MM.1S (cell line): ENCODE results near the gene MYMK.

Experiments
- DNase-seq: peaks from one replicate; pipeline ENCODE4 v3.0.0-alpha.2; 2015
- H2AFZ ChIP-seq: fragments of 300-600 bp; sonication (generic); 2 replicates; pipeline ENCODE4 v1.6.0; 2016; ENCODE audit warnings: antibody characterized with exemption, low read length
- H3F3A ChIP-seq: fragments of 300-600 bp; sonication (generic); 2 replicates; pipeline ENCODE4 v1.6.1; 2016; ENCODE audit warnings: mild to moderate bottlenecking, antibody characterized with exemption, low read length, moderate library complexity, mixed read lengths; ENCODE audit not compliant: insufficient read depth
- H3K27ac ChIP-seq: fragments of 300-600 bp; sonication (generic); 2 replicates; pipeline ENCODE4 v1.5.1; 2016; ENCODE audit warnings: mild to moderate bottlenecking, low read length
- H3K27me3 ChIP-seq: fragments of 300-600 bp; sonication (generic); replicated peaks from 2 replicates; pipeline ENCODE4 v1.6.0; 2016; ENCODE audit warnings: low read length; ENCODE audit not compliant: insufficient read depth
- H3K36me3 ChIP-seq: fragments of 300-600 bp; sonication (generic); replicated peaks from 2 replicates; pipeline ENCODE4 v1.6.1; 2016; ENCODE audit warnings: mild to moderate bottlenecking, low read length, mixed read lengths; ENCODE audit not compliant: insufficient read depth
- H3K4me1 ChIP-seq: fragments of 300-600 bp; sonication (generic); 2 replicates; pipeline ENCODE4 v1.6.1; 2016; ENCODE audit warnings: low read length, mixed read lengths
- H3K4me2 ChIP-seq: fragments of 300-600 bp; sonication (generic); 2 replicates; pipeline ENCODE4 v1.6.0; 2016; ENCODE audit warnings: low read depth, low read length
- H3K4me3 ChIP-seq: fragments of 300-600 bp; sonication (generic); 2 replicates; pipeline ENCODE4 v1.5.1; 2016; ENCODE audit warnings: low read length, mixed read lengths
- H3K79me2 ChIP-seq: fragments of 300-600 bp; sonication (generic); 2 replicates; pipeline ENCODE4 v1.6.1; 2016; ENCODE audit warnings: mixed run types, low read length, mixed read lengths
- H3K9ac ChIP-seq: fragments of 300-600 bp; sonication (generic); 2 replicates; pipeline ENCODE4 v1.6.1; 2016; ENCODE audit warnings: low read length, mixed read lengths
- H3K9me2 ChIP-seq: fragments of 300-600 bp; sonication (generic); replicated peaks from 2 replicates; pipeline ENCODE4 v1.6.1; 2016; ENCODE audit warnings: mild to moderate bottlenecking, low read length, mixed read lengths; ENCODE audit not compliant: insufficient read depth
- H3K9me3 ChIP-seq: fragments of 300-600 bp; sonication (generic); replicated peaks from 2 replicates; pipeline ENCODE4 v1.6.1; 2016; ENCODE audit warnings: mild to moderate bottlenecking, low read length, mixed read lengths; ENCODE audit not compliant: insufficient read depth
- H4K20me1 ChIP-seq: fragments of 300-600 bp; sonication (generic); 2 replicates; pipeline ENCODE4 v1.6.1; 2016; ENCODE audit warnings: mild to moderate bottlenecking, low read length, moderate library complexity, mixed read lengths; ENCODE audit not compliant: insufficient read depth
- CTCF ChIP-seq: fragments of 300-600 bp; sonication (generic); IDR thresholded peaks from 2 replicates; pipeline ENCODE4 v1.5.1; 2016; ENCODE audit warnings: antibody characterized with exemption, low read length, mixed read lengths
- EZH2 ChIP-seq: fragments of 300-600 bp; sonication (generic); optimal IDR thresholded peaks from 2 replicates; pipeline ENCODE3; 2017; ENCODE audit warnings: low read depth, mild to moderate bottlenecking, antibody characterized with exemption, low read length, mixed read lengths
- EZH2phosphoT487 ChIP-seq: fragments of 300-600 bp; sonication (generic); IDR thresholded peaks from 2 replicates; pipeline ENCODE4 v1.6.1; 2018; ENCODE audit warnings: antibody characterized with exemption, low read length

The MYMK gene

GRCh38 chr9:133551446-133551845 is 26.7 kb upstream of the MYMK start:
- no peaks in the 10 kb centered on the region for H3F3A ChIP-seq
- no peaks in the 10 kb centered on the region for H3K79me2 ChIP-seq
- no peaks in the 10 kb centered on the region for H4K20me1 ChIP-seq
- H3K27ac ChIP-seq: no peak overlapping the region
- H3K4me3 ChIP-seq: no peak overlapping the region
- H3K36me3 ChIP-seq: no peaks in the 10 kb centered on the region
- no peak overlapping the region for H3K4me2 ChIP-seq
- no peak for TF ChIP-seq EZH2
- TF ChIP-seq CTCF: no peak
- TF ChIP-seq EZH2phosphoT487: no peak
- no peak overlapping the region for H2AFZ ChIP-seq
- no peaks in the 10 kb centered on the region for H3K9me2 ChIP-seq
- no peaks in the 10 kb centered on the region for H3K9me3 ChIP-seq
- H3K4me1 ChIP-seq: no peaks in the 10 kb centered on the region
- DNase-seq: no peak
- peaks cover 56% of the 10 kb centered on the region for H3K27me3 ChIP-seq
- no peak overlapping the region for H3K9ac ChIP-seq

GRCh38 chr9:133547116-133547515 is 22.4 kb upstream of the MYMK start:
- no peak overlapping the region for H3K4me2 ChIP-seq

DNA sequence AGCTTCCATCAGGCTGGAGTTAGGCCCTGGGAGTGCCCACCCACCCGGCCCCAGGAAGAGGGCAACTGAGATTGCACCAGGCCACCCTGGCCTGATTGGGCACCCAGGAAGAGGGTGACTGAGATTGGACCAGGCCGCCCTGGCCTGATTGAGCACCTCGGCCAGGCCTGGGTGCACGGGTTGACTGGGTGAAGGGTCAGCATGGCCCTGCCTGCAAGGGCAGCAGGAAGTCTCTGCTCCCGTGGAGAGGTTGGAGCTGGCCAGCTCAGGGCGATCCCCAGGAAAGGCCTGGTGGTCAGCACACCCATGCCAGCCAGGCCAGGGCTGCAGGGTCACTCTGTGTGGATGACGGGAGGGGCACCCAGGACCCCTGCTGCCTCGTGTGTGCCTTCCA is 21.5 kb upstream of the MYMK start:
- Histone ChIP-seq H2AFZ (no peak overlapping the region), H4K20me1 (no peaks in the 10 kb centered on the region)

More at GRCh38 chr9:133547116-133547515, 22.4 kb upstream of the MYMK start:
- no peak overlapping the region for H3K4me3 ChIP-seq
- no peaks in the 10 kb centered on the region for H3K4me1 ChIP-seq
- TF ChIP-seq CTCF: no peak
- no peak for TF ChIP-seq EZH2
- TF ChIP-seq EZH2phosphoT487: no peak
- H3K27me3 ChIP-seq: peaks cover 70% of the 10 kb centered on the region
- no peaks in the 10 kb centered on the region for H3F3A ChIP-seq
- H3K27ac ChIP-seq: no peak overlapping the region
- DNase-seq: no peak
- no peaks in the 10 kb centered on the region for H3K9me3 ChIP-seq
- H3K79me2 ChIP-seq: no peaks in the 10 kb centered on the region
- no peak overlapping the region for H3K9ac ChIP-seq
- H2AFZ ChIP-seq: no peak overlapping the region
- H3K36me3 ChIP-seq: no peaks in the 10 kb centered on the region
- no peaks in the 10 kb centered on the region for H3K9me2 ChIP-seq
- H4K20me1 ChIP-seq: no peaks in the 10 kb centered on the region

More for the DNA sequence above, 21.5 kb upstream of the MYMK start:
- Histone ChIP-seq H3K4me2 (no peak overlapping the region), H3K9me2 (no peaks in the 10 kb centered on the region), H3K9me3 (no peaks in the 10 kb centered on the region), H3K4me1 (no peaks in the 10 kb centered on the region), H3K36me3 (no peaks in the 10 kb centered on the region), H3K9ac (no peak overlapping the region), H3K4me3 (no peak overlapping the region), H3K27me3 (peaks cover 76% of the 10 kb centered on the region), H3F3A (no peaks in the 10 kb centered on the region), H3K79me2 (no peaks in the 10 kb centered on the region), H3K27ac (no peak overlapping the region)
- DNase-seq: no peak
- no peak for TF ChIP-seq EZH2phosphoT487
- TF ChIP-seq EZH2: no peak
- TF ChIP-seq CTCF: no peak
